Activated naive CD8-positive, alpha-beta T cell treated with anti-CD3 and anti-CD28 coated beads for 36 hours (primary cell): Measurements from ENCODE around the gene SOCS3. TPM values are rescaled to one million over a fixed set of nuclear protein-coding genes. Genes with fewer than 3 reads are reported as not detected.

Experiments
- DNase-seq: peaks from one replicate; pipeline ENCODE4 v3.0.0; 2021
- H3K27ac Mint-ChIP-seq: one replicate; pipeline ENCODE4 v1.8.0; 2022; ENCODE audit warnings: mild to moderate bottlenecking, moderate library complexity, mixed read lengths
- H3K27me3 Mint-ChIP-seq: one replicate; pipeline ENCODE4 v1.8.0; 2022; ENCODE audit warnings: mild to moderate bottlenecking, mixed read lengths
- H3K36me3 Mint-ChIP-seq: one replicate; pipeline ENCODE4 v1.8.0; 2021; ENCODE audit warnings: mild to moderate bottlenecking, mixed read lengths
- H3K4me1 Mint-ChIP-seq: one replicate; pipeline ENCODE4 v1.8.0; 2021; ENCODE audit warnings: mixed read lengths
- H3K4me3 Mint-ChIP-seq: one replicate; pipeline ENCODE4 v1.8.0; 2022; ENCODE audit warnings: mild to moderate bottlenecking, moderate library complexity, mixed read lengths
- H3K9me3 Mint-ChIP-seq: one replicate; pipeline ENCODE4 v1.8.0; 2022; ENCODE audit warnings: mixed read lengths
- total RNA-seq, 2 experiments: library from RNA; stranded (reverse); gene quantifications; one replicate each; pipeline ENCODE4 v1.2.3, GENCODE V29; 2021

Gene SOCS3, protein sequence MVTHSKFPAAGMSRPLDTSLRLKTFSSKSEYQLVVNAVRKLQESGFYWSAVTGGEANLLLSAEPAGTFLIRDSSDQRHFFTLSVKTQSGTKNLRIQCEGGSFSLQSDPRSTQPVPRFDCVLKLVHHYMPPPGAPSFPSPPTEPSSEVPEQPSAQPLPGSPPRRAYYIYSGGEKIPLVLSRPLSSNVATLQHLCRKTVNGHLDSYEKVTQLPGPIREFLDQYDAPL
- total RNA-seq, result 10 to 100 TPM; 16.6 to 17.9 TPM

DNA sequence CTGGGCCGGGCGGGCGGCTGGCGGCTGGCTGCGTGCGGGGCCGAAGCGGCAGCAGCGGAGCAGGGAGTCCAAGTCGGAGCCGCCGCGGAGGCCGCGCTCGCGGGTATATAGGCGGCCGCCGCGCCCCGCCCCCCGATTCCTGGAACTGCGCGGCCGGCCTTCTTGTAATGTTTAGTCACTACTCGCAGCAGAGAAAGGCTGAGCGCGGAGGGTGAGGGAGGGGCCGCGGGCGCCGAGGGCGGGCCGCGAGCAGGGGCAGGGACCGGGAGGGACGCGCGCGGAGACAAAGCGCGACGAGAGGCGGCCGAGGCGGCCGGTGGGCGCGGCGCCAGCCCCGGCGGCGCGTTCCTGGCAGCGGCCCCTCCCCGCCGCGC, at the start of gene SOCS3:
TSS of gene SOCS3 (minus strand) at position 81 of the 374 bp plus-strand sequence. CDS start 982 bp downstream, outside the sequence.
- peaks cover 17% of the 10 kb centered on the region for H3K27me3 Mint-ChIP-seq
- peak; percentile 97 for DNase-seq
- H3K36me3 Mint-ChIP-seq, result peaks cover 21% of the 10 kb centered on the region
- peaks cover 45% of the 10 kb centered on the region for H3K4me1 Mint-ChIP-seq
- peak within 1 kb of the TSS; percentile 82 for H3K4me3 Mint-ChIP-seq
- no peaks in the 10 kb centered on the region for H3K9me3 Mint-ChIP-seq
- H3K27ac Mint-ChIP-seq, result peak within 1 kb of the TSS; percentile 87

DNA sequence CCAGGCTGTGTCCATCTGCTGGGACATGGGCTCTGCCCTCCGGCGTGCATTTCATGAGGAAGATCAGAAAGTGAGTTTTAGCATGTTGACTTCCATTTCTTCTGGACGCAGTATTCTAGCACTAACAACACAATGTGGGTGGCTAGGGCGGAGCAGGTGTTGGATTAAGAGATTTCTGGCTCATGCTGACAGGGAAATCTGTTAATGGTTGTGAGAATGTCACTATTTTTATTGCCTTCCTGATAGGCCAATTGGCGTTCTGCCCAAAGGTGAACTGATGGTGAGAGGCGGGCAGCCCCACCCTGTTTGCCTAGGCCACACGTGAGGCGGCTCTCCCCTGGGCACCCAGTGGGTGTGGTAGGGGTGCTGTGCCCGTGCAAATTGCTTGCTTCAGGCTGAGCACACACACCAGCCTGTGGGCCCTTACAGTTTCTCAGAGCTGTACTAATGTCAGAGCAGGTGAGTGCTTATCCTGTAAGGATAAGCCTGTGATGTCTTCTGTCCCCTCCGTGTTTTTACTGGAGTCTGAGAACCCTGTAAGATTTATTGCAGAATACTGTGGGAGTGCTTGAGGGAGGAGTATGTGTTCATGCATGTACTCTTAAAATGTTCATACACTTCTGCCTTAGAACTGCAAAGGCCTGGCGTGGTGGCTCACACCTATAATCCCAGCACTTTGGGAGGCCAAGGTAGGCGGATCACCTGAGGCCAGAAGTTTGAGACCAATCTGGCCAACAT, 49.5 kb upstream of the SOCS3 start:
- no peak for DNase-seq
- H3K27ac Mint-ChIP-seq, result peak overlapping the region; percentile 65
- no peak overlapping the region for H3K4me3 Mint-ChIP-seq
- H3K9me3 Mint-ChIP-seq, result no peaks in the 10 kb centered on the region
- H3K27me3 Mint-ChIP-seq, result no peaks in the 10 kb centered on the region
- H3K36me3 Mint-ChIP-seq, result peaks cover 16% of the 10 kb centered on the region
- H3K4me1 Mint-ChIP-seq, result peaks cover 45% of the 10 kb centered on the region

DNA sequence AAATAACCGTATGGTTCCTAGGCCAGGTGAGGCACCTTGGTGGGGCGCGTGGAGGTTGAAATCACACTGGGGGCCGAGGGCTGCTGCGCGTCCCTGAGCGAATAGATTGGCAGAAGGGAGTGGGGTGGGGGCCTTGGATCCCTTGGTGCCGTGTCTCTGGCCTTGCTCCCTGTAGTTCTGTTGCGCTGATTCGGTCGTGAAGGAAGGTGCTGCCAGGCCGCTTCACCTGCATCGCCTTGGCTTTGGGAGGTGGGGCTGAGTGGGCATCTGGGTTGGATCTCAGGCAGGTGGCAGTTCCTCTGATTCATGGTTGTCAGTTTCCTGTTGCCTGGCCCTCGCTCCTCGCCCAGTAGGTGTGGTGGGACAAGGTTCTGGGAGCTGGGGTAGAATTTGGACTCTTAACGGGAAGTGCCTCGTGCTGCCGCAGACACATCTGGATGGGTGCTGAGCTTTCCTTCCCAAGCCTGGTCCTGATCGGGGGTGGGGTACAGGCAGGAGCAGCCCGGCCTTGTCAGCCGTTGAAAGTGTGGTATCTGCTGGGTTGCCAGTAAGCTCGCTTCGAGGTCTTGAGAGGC, 48.7 kb upstream of the SOCS3 start:
- H3K27ac Mint-ChIP-seq, result peak overlapping the region; percentile 30
- no peaks in the 10 kb centered on the region for H3K27me3 Mint-ChIP-seq
- H3K36me3 Mint-ChIP-seq, result peaks cover 15% of the 10 kb centered on the region
- H3K4me1 Mint-ChIP-seq, result peaks cover 37% of the 10 kb centered on the region
- H3K9me3 Mint-ChIP-seq, result no peaks in the 10 kb centered on the region
- DNase-seq, result no peak
- H3K4me3 Mint-ChIP-seq, result no peak overlapping the region

DNA sequence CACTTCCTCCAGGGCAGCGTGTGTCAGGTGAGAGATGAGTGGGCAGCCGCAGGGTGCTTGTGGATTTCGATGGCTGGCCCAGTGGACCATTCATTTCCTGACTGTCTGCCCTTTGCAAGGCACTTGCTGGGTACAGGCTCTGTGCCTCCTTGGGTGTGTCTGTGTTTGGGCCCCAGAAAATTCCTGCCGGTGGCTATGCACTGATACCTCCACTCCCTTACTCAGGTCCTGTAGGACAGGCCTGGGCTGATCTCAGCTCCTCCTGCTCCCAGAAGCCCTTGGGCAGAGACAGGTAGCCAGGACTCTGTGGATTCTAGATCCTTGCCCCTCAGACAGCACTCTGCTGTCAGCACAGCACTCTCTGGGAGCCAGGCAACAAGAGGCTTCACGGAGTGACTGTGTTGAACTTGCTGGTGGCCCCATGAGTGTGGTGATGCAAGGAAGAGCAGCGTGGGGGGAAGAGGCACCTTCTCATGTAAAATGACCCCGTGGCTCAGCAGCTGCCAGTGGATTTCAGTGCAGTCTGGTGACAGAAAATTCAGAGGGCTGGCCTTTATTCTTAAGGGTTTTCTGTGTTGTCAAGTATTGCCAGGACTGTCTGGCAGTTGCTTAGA, 47.6 kb upstream of the SOCS3 start:
- peaks cover 27% of the 10 kb centered on the region for H3K4me1 Mint-ChIP-seq
- no peaks in the 10 kb centered on the region for H3K9me3 Mint-ChIP-seq
- H3K27ac Mint-ChIP-seq, result no peak overlapping the region
- H3K36me3 Mint-ChIP-seq, result peaks cover 9% of the 10 kb centered on the region
- no peak overlapping the region for H3K4me3 Mint-ChIP-seq
- H3K27me3 Mint-ChIP-seq, result no peaks in the 10 kb centered on the region
- DNase-seq, result no peak

DNA sequence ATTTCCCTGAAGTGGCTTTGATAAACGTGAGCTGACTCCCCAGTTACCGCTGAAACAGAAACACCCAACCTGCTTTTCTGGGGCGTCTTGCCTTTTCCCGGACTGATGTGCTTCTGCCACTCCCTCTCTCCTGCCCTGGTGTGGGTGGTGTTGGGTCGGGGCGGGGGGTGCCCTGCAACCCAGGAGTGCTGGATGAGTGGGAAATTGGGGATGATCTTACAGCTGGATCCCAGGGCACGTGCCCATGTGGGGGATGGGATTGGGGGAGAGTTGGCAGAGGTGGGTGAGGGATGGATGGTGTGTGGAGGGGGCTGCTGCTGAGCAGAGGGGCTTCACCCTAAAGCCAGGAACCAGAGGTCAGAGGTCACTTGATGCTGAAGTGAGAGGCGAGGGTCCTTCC, 47.0 kb upstream of the SOCS3 start:
- Mint-ChIP-seq H3K36me3 (peaks cover 8% of the 10 kb centered on the region), H3K27me3 (no peaks in the 10 kb centered on the region), H3K4me3 (no peak overlapping the region), H3K27ac (no peak overlapping the region), H3K4me1 (peaks cover 21% of the 10 kb centered on the region), H3K9me3 (no peaks in the 10 kb centered on the region)
- DNase-seq, result no peak

DNA sequence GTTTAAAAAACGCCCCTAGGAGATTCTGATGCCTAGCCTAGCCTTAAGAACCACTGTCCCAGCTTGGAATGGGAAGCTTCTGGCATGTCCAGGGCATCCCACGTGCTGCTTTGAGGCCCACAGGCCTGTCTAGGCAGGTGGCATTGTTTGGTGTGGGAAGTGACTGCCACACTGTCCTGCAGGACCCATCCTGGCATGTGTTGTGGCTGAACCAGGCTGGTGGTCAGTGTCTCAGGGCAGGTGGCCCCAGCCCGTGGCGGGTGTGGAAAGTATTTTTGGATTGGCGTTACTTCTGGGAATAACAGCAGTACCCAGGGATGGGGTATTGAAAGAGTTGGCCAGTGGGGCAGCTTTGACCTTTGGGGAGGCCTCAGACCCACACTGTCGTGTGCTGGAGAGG, 46.5 kb upstream of the SOCS3 start:
- H3K9me3 Mint-ChIP-seq, result no peaks in the 10 kb centered on the region

DNA sequence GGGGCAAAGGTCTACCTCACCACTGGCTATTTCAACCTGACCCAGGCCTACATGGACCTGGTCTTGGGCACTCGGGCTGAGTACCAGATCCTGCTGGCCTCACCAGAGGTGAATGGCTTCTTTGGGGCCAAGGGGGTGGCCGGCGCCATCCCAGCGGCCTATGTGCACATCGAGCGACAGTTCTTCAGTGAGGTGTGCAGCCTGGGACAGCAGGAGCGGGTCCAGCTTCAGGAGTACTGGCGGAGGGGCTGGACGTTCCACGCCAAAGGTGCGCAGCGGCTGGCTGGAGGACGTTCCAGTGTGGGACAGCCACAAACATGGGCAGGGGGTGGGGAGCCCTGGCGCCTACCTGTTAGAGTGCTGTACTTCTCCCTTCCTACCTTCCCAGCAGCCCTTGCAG, 43.9 kb upstream of the SOCS3 start:
- H3K27ac Mint-ChIP-seq, result no peak overlapping the region
- peaks cover 16% of the 10 kb centered on the region for H3K36me3 Mint-ChIP-seq
- H3K4me3 Mint-ChIP-seq, result no peak overlapping the region
- no peaks in the 10 kb centered on the region for H3K27me3 Mint-ChIP-seq
- no peaks in the 10 kb centered on the region for H3K9me3 Mint-ChIP-seq
- no peak for DNase-seq
- H3K4me1 Mint-ChIP-seq, result peaks cover 16% of the 10 kb centered on the region

More for the DNA sequence above, 46.5 kb upstream of the SOCS3 start:
- Mint-ChIP-seq H3K4me3 (no peak overlapping the region), H3K27ac (no peak overlapping the region), H3K36me3 (peaks cover 8% of the 10 kb centered on the region), H3K27me3 (no peaks in the 10 kb centered on the region), H3K4me1 (peaks cover 21% of the 10 kb centered on the region)
- DNase-seq, result no peak

DNA sequence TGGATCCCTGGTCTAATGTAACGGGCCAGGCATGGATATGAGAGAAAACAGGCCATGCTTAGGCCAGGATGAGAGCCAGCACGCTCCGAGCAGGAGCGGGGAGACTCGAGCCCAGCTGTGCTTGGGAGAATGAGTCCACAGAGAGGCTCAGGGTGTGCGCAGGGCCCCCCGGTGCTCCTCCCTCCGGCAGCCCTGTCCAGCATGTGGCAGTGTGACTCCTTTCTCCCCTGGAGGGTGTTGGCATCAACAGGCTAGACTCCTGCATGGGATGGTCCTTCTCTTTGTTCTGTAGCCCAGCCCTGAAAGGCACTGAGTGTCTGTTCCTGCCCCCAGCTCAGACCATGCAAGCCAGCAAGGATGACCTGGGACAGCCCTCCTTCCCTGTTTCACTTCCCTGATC, 42.0 kb upstream of the SOCS3 start:
- H3K4me1 Mint-ChIP-seq, result peaks cover 3% of the 10 kb centered on the region
- no peaks in the 10 kb centered on the region for H3K9me3 Mint-ChIP-seq
- H3K4me3 Mint-ChIP-seq, result no peak overlapping the region
- DNase-seq, result no peak
- no peak overlapping the region for H3K27ac Mint-ChIP-seq
- peaks cover 29% of the 10 kb centered on the region for H3K36me3 Mint-ChIP-seq
- H3K27me3 Mint-ChIP-seq, result no peaks in the 10 kb centered on the region

DNA sequence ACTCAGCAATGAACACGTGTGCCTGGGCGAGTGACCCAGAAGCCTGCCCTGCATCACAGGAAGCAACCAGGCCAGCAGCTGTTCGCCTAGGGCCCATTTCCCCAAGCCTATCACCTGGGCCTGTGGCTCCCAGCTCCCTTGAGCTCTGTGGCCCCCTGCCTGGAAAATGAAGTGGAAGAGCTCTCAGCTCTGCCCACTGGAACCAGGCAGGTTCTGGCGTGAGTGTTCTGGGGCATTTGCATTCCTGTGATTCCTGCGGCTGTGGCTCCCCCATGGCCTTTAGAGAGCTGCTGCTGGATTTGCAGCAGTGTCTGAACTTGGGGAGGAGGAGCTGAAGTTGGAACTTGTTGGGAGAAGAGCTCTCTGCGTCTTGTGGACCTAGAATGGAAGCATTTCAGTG, 41.4 kb upstream of the SOCS3 start:
- Mint-ChIP-seq H3K4me3 (no peak overlapping the region), H3K27ac (peak overlapping the region; percentile 61), H3K9me3 (no peaks in the 10 kb centered on the region), H3K36me3 (peaks cover 29% of the 10 kb centered on the region), H3K4me1 (peaks cover under 1% of the 10 kb centered on the region), H3K27me3 (no peaks in the 10 kb centered on the region)
- DNase-seq, result no peak

DNA sequence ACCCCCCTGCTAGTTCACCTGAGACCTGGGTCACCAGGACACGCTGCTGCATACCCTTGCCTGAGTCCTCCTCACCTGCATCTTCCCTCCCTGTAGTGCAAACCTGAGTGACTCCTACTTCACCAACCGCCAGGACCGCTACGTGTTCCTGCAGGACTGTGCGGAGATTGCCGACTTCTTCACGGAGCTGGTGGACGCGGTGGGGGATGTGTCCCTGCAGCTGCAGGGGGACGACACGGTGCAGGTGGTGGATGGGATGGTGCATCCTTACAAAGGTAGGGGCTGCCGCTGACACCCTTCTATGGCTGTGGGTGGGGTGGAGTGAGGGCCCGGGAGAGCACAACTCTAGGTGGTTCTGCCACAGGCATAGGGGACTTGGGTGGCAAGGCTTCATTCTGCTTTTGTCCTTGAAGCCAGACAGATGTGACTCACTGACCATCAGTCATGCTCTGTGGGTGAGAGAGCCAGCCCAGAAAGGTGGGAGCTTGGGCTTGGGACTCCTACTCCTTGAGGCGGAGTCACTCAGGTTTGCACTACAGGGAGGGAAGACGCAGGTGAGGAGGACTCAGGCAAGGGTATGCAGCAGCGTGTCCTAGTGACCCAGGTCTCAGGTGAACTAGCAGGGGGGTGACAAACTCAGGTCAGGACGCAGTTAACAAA, 40.8 kb upstream of the SOCS3 start:
- no peaks in the 10 kb centered on the region for H3K4me1 Mint-ChIP-seq
- peak overlapping the region; percentile 45 for H3K27ac Mint-ChIP-seq
- H3K36me3 Mint-ChIP-seq, result peaks cover 33% of the 10 kb centered on the region
- no peaks in the 10 kb centered on the region for H3K27me3 Mint-ChIP-seq
- no peak for DNase-seq
- no peaks in the 10 kb centered on the region for H3K9me3 Mint-ChIP-seq
- no peak overlapping the region for H3K4me3 Mint-ChIP-seq

DNA sequence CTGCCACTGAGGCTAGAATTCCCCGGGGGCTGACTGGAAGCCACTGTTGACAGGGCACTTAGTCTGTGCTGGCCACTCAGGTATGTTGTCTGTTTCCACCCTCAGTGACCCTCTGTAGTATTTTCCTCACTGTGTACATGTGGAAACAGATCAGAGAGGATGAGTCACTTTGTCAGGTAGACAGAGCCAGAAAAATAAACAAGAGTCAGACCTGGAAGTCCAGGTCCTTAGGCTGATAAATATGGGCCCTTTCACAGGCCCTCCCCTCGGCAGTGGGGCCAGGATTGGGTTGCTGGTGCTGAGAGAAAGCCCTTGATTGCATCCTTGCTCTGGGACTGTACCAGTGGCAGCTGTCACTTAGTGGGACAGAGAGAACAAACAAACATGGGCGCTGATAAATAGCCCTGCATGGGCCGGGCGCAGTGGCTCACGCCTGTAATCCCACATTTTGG, 39.8 kb upstream of the SOCS3 start:
- H3K27me3 Mint-ChIP-seq, result no peaks in the 10 kb centered on the region
- no peaks in the 10 kb centered on the region for H3K4me1 Mint-ChIP-seq
- H3K9me3 Mint-ChIP-seq, result no peaks in the 10 kb centered on the region
- peaks cover 30% of the 10 kb centered on the region for H3K36me3 Mint-ChIP-seq
- no peak for DNase-seq
- H3K4me3 Mint-ChIP-seq, result no peak overlapping the region
- no peak overlapping the region for H3K27ac Mint-ChIP-seq

DNA sequence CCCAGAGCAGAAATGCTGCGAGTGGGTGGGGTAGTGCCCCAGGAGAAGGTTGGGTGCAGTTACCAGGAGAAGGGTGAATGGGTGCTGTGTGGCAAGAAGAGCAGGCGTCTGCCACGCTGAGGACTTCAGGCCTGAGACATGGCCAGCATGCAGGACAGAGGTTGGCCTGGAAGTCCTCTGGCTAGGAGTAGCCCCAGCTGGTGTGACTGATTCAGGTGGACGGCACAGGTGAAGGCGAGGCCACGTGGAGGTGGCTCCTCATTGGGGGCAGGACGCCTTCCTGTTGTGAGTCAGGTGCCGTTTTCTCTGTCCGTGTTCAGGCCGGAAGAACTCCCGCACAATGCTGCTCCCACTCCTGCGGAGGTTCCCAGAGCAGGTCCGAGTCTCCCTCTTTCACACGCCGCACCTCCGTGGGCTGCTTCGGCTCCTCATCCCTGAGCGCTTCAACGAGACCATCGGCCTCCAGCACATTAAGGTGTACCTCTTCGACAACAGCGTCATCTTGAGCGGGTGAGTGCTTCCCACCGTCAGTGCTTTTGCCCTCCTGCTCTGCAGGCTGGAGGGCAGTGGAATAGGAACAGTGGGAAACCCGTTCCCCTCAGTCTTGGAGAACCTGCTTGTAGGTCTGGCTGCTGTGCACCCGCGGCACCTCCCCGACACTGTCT, 39.3 kb upstream of the SOCS3 start:
- peaks cover 30% of the 10 kb centered on the region for H3K36me3 Mint-ChIP-seq
- peaks cover 1% of the 10 kb centered on the region for H3K4me1 Mint-ChIP-seq
- no peak overlapping the region for H3K27ac Mint-ChIP-seq
- no peak for DNase-seq
- no peaks in the 10 kb centered on the region for H3K9me3 Mint-ChIP-seq
- H3K27me3 Mint-ChIP-seq, result no peaks in the 10 kb centered on the region
- no peak overlapping the region for H3K4me3 Mint-ChIP-seq

DNA sequence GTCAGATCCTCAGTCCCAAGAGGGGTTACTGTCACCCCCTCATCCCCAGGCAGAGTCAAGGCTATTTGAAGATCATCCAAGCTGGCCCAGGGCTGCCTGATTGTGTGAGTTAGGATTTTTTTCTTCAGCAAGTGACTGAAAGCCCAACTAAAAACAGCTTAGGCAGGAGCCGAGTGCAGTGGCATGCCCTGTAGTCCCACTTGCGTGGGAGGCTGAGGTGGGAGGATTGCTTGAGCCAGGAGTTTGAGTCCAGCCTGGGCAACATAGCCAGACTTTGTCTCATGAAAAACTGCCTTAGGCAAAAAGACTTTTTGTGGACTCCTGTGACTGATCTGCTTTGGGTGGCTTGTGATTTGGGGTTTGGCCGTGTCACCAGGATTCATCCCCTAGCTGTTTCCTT, 38.5 kb upstream of the SOCS3 start:
- Mint-ChIP-seq H3K4me1 (peaks cover 2% of the 10 kb centered on the region), H3K4me3 (no peak overlapping the region), H3K27ac (no peak overlapping the region), H3K27me3 (no peaks in the 10 kb centered on the region), H3K36me3 (peaks cover 34% of the 10 kb centered on the region), H3K9me3 (no peaks in the 10 kb centered on the region)
- DNase-seq, result no peak

DNA sequence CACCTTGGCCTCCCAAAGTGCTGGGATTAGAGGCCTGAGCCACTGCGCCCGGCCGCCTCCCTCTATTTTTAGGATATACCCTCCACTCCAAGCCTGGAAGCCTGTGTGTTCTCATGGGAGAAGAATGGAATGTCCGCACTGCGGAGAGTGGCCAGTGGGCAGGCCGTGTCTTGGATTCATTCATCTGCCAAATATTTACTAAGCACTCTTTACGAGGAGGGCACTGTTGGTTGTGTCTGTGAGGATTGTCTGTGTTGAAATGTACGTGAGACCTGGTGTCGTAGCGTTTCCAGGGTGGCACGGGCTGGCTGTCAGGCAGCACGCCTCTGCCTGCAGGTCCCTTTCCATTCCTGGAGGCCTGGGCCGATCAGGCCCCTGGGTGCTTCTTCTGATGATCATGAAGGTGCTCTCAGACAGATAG, 37.8 kb upstream of the SOCS3 start:
- Mint-ChIP-seq H3K27ac (no peak overlapping the region), H3K27me3 (no peaks in the 10 kb centered on the region), H3K4me3 (no peak overlapping the region), H3K36me3 (peaks cover 34% of the 10 kb centered on the region), H3K4me1 (peaks cover 2% of the 10 kb centered on the region), H3K9me3 (no peaks in the 10 kb centered on the region)
- DNase-seq, result no peak
